Upper lobe of left lung (tissue), 4 donors: ENCODE measurements around the gene GPAT2.
"Not testable (repeated sequence)": the region's sequence is repeated elsewhere in the genome, so short reads cannot be mapped to it uniquely, and the experiment has no call there.

Experiments
- POLR2A ChIP-seq, 4 donors: fragments of 450-650 bp; IDR thresholded peaks; one replicate each; pipeline ENCODE4 v1.5.1; 2016 to 2017; ENCODE audit warnings: antibody characterized with exemption in 4 of 4, mild to moderate bottlenecking in 2 of 4
- POLR2AphosphoS5 ChIP-seq, 2 donors: sonication (generic); formaldehyde crosslinking; IDR thresholded peaks; one replicate each; pipeline ENCODE4 v1.5.1; 2017; ENCODE audit warnings: antibody characterized with exemption in 2 of 2
- TF ChIP-seq, protein P1 (sequence below), 6 experiments: fragments of 450-650 bp in 4 of 6; fragments of 200-600 bp in 2 of 6; sonication (generic) in 2 of 6; IDR thresholded peaks; one replicate each; pipeline ENCODE4 v1.5.1; 2016 to 2019; ENCODE audit warnings: antibody characterized with exemption in 6 of 6

- TF ChIP-seq POLR2AphosphoS5, POLR2A (IDR thresholded peaks at IDR 0.05): not testable (repeated sequence)
- TF ChIP-seq, protein P1, sequence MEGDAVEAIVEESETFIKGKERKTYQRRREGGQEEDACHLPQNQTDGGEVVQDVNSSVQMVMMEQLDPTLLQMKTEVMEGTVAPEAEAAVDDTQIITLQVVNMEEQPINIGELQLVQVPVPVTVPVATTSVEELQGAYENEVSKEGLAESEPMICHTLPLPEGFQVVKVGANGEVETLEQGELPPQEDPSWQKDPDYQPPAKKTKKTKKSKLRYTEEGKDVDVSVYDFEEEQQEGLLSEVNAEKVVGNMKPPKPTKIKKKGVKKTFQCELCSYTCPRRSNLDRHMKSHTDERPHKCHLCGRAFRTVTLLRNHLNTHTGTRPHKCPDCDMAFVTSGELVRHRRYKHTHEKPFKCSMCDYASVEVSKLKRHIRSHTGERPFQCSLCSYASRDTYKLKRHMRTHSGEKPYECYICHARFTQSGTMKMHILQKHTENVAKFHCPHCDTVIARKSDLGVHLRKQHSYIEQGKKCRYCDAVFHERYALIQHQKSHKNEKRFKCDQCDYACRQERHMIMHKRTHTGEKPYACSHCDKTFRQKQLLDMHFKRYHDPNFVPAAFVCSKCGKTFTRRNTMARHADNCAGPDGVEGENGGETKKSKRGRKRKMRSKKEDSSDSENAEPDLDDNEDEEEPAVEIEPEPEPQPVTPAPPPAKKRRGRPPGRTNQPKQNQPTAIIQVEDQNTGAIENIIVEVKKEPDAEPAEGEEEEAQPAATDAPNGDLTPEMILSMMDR (IDR thresholded peaks at IDR 0.05), result not testable (repeated sequence)
Observed at GRCh38 chr2:96034792-96035191, at the start of gene GPAT2.
